HG03558 (cell line): ENCODE measurements around the gene SRP54.
"Not testable (repeated sequence)": the region's sequence is repeated elsewhere in the genome, so short reads cannot be mapped to it uniquely, and the experiment has no call there.

Source experiments
- ATAC-seq: cut with Tn5 transposase; IDR thresholded peaks from one replicate; pipeline ENCODE4 v1.9.1; 2021; ENCODE audit warnings: moderate number of reproducible peaks; ENCODE audit not compliant: unreplicated experiment; ENCODE audit errors: extremely low read depth

Gene SRP54

DNA sequence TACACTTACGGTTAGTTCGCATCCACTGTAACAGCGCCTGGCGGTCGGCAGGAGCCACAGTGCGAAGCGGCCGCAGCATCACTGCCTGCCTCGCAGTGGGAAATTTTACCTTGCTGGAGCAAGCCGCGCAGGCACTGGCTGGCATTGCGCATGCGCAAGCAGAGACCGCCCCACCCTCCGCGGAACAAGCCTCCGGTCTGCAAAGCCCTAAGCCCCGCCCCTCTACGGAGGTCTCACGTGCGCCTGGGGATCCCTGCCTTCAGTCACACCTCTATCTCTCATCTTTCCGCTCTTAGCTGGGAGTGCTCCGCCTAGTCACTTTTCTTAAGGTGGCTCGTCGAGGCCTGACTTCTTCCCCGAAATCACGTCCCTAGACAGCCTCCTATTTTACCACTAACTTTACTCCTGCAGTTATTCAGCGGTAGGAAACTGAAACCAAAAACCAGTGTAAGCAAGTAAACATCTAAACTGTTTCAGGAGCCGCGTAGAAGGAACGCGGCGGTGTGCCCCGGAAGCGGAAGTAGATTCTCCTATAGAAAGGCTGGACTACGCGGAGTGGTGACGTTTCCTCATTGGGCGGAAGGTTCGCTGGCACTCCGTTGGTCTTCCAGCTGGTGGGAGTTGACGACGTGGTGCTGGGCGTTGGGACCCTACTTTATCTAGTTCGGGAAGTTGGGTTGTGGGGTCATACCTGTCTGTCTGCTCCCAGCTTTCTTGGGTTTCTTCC lies at the start of gene SRP54:
Gene SRP54 (plus strand): TSS at position 572 of the 727 bp plus-strand sequence. CDS start 13,718 bp downstream, outside the sequence.
- peak; percentile 60 for ATAC-seq

DNA sequence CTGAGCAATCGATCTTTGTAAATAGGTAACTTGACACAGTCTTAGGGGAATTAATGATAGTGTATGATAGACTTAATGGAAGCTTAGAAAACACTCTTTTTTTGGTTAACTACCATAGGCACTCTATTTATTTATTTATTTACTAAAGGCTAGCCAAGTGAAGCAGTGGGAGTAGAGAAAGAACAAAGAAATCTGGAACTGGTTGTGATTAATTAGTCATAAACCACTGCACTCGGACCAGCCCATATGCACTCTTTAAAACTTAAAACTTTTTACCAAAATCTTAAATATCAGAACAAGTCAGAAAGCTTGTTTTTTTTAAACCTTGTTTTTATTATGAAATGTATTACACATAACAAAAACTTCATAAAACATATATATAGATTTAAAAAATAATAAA lies 49.5 kb upstream of the SRP54 start:
- no peak for ATAC-seq

DNA sequence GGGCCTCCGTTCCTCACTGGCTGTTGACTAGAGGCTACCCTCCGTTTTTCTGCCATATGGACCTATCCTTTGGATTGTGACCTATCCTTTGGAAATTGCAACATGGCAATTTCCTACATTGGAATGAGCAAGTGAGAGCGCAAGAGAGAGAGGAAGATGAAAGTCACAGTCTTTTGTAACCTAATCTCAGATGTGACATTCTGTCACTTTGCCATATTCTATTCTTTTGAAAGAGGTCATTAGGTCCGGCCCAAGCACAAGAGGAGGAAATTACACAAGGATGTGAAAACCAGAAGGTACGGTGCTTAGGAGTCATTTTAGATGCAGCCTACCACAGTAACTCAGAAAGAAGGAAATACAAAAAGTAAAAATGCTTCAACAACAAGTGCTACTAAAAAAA lies 47.3 kb upstream of the SRP54 start:
- ATAC-seq, result no peak

DNA sequence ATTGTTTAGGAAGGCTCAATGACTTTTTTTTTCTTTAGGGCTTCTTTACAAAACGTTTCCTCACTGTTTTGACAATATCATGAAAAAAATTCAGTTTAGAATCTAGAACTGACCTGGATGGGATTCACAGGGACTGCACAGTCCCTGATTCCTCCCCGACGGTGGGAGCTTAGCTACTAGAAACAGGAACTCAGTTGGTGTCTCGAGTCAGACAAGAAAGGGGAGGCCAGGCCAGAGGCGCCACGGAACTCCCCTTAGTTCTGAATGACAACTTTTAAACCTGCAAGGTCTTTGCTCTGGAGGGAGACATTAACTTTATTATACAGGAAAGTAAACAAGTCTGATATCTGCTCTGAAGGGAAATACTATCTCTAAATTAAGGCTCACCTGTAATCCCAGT lies 45.4 kb upstream of the SRP54 start:
- no peak for ATAC-seq

DNA sequence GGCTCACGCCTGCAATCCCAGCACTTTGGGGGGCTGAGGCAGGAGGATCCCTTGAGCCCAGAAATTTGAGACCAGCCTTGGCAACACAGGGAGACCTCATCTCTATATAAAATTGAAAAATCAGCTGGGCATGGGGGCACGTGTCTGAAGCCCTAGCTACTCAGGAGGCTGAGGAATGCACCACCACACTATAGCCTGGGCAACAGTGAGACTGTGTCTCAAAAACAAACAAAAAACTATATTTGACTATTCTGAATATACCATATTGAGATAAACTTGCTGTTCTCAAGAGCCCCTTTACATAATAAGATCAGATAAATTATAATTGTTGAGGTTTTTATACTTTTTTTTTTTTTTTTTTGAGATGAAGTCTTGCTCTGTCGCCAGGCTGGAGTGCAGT lies 44.9 kb upstream of the SRP54 start:
- ATAC-seq, result no peak

DNA sequence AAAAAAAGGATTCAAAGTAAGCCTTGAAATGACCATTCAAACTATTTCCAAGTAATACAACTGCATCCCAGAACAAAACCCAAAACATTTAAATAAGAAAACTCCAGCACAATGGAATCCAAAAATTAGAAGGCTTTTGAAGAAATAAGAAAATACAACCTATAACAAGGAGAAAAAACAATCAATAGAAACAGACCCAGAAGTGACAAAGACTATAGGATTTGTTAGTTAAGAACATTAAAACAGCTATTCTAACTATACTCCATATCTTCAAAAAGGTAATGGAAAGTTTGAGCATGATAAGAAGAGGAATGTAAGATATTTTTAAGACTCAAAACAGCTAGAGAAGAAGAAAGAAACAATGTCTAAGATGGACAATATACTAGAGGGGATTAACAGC lies 39.3 kb upstream of the SRP54 start:
- no peak for ATAC-seq

DNA sequence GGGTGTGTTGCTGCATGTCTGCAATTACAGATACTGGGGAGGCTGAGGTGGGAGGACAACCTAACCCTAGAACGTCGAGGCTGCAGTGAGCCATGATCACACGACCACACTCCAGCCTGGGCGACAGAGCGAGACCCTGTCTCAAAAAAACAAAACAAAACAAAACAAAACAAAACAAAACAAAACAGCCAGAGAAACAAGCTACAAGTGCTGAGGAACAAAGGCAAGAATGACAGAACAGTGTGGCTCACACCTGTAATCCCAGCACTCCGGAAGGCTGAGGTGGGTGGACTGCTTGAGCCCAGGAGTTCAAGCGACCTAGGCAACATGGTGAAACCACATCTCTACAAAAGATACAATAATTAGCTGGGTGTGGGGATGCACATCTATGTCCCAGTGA lies 38.0 kb upstream of the SRP54 start:
- ATAC-seq, result no peak

DNA sequence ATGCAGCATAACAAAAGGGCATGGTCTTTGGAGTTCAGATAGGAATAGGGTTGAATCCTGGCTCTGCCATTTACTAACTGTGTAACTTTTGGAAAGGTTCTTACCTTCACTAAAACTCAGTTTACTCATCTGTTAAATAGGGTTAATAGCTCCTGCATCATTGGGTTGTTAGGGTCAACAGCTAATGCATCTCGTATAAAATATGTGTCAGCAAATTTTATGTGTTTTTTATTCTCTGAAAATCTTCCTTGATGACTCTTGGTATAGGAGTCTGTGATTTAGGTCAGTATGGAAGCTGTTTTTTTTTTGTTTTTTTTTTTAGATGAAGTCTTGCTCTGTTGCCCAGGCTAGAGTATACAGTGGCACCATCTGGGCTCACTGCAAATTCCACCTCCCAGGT lies 36.1 kb upstream of the SRP54 start:
- no peak for ATAC-seq

DNA sequence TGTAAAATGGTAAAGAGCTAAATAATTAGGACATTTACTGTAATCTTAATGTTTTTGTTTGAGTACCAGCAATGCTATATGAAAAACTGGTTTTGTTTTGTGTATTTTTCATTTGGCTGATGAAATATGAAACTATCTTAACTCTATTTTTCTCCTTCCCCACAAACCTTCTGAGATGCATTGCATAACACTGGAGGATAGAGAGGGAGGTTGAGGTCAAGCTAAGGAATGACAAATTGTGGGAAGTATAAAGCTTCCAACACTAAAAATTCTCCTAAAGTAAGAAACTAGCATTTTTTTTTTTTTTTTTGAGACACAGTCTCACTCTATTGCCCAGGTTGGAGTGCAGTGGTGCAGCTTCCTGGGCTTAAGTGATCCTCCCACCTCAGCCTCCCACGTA lies 31.5 kb upstream of the SRP54 start:
- ATAC-seq, result no peak

DNA sequence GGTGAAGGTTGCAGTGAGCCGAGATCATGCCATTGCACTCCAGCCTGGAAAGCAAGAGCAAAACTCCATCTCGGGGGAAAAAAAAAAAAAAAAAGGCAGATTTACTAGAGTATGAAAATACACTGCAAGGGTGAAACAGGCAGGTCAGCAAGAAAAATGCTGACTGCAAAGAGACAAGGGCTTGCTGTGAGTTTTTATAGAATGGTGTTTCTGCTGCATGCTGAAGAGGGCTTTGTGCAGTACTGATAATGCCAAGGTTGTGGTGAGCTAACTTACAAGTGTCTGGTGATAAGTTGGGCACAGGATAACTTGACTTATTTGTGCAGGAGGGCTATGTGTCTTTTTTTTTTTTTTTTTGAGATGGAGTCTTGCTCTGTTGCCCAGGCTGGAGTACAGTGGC lies 25.9 kb upstream of the SRP54 start:
- ATAC-seq, result no peak

DNA sequence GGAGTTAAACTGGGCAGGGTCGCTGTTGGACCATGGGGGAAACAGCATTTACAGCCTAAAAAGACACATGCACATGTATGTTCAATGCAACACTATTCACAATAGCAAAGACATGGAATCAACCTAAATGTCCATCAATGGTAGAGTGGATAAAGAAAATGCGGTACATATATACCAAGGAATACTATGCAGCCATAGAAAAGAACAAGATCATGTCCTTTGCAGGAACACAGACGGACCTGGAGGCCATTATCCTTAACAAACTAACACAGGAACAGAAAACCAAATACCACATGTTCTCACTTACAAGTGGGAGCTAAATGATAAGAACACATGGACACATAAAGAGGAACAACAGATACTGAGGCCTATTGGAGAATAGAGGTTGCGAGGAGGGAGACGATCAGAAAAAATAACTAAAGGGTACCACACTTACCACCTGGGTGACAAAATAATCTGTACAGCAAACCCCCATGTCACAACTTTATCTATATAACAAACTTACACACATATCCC lies 25.0 kb upstream of the SRP54 start:
- ATAC-seq, result no peak

DNA sequence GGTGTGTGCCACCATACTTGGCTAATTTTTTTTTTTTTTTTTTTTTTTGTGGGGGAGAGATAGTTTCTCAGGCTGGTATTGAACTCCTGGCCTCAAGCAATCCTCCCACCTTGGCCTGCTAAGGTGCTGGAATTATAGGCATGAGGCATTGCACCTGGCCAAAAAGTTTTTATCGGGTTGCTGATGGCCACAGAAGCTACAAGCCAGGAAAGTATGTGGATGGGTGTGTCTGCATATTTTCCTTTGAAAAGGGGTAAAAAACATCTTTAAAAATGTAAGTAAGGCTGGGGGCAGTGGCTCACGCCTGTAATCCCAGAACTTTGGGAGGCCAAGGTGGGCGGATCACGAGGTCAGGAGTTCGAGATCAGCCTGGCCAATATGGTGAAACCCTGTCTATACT lies 20.7 kb upstream of the SRP54 start:
- ATAC-seq, result not testable (repeated sequence)

DNA sequence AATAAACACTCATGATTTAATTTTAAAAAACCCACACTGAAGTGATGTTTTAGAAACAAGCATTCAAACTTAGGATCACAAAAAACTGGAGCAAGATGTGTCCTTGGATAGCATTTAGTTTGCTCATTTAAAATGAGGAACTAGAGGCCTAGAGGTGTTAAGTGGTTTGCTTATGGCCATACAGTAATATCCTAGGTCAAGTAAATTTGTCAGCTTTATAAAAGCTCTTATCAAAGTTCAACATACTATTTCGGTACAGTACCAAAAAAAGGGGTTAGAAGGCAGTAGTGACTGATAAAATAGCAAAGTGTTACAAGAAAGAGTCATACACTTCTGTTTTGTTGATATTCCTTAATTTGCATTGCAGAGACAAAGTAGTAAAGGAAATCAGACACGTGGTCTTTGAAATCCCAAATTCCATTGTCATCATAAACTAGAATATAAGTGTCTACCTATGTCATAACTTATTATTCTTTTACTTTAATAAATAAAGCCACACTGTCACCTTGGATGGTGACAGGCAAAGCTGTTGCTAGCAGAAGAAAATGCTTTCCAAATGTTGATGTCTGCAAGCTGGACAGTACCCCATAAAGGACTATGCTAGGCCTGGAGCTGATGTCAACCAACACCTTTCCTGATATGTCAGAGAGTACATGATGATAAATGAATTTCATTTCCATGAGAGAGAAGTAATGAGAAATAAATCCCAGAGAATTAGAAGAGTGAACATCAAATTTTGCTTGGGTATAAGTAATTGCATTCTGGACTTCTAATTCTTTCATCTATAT lies 17.6 kb upstream of the SRP54 start:
- ATAC-seq, result no peak

DNA sequence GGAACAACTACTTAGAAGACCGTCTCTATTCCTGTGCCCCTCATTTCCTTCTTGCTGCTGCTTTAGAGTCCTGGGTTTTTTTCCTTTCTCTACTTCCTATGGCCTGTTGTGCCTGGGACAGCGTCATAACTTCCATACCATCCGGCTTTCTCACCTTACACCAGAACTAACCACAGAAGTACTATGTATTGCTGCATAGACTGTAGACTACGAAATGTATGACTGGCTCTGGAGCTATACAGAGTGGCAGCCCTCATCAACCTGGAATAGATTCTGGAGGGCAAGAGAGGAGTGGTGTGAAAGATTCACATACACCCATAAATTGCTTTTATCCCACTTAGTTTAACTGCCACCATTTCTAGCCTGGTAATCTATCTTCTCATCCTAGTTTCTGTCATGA lies 16.9 kb upstream of the SRP54 start:
- no peak for ATAC-seq

DNA sequence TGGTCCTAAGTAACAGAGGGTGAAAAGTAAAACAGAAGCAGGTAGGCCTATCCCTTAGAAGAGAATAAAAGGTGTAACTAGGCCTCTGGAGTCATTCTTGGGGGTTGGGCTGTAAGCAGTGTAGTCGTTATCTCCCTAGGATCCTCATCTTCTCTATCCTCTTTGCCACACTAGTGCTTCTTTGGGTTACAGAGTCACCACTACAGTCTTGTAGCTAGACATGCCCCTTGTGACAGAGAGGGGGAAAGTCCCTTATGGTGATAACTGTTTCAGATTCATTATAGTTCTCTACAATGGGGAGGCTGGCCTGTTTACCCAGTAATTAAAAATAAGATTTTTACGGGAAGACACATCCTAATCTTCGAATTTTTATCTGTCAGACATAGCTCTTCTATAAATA lies 16.4 kb upstream of the SRP54 start:
- ATAC-seq, result peak; percentile 68

DNA sequence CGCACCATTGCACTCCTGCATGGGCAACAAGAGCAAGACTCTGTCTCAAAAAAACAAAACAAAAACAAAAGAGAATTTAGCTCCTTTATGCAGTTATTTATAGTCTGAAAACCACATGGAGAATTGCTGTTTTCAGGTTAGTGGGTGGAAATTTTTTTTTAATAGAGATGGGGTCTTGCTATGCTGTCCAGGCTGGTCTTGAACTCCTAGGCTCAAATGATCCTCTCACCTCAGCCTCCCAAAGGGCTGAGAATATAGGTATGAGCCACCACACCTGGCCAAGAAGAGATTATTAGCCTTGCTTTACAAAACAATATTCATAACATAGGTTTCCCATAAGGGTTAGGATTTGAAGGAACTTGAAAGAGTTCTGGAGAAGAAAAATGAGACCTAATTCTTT lies 12.1 kb upstream of the SRP54 start:
- no peak for ATAC-seq

DNA sequence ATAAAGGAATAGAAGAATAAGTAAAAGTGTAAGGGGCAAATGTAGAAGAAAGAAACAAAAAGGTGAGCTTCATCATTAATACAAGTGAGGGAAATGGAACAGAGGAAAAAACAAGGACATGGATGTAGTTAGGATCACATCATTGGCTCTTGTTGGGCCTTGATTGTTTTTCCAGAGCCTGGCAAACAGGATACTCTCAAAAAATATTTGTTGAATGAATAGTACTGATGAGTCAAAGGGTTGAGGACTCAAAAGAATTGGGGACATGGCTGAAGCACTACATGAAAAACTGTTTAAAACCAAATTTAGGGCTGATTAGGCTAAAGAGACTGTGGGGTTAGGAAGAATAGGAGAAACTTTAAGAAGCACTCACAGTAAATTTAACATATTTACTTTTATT lies 11.4 kb upstream of the SRP54 start:
- ATAC-seq, result no peak

DNA sequence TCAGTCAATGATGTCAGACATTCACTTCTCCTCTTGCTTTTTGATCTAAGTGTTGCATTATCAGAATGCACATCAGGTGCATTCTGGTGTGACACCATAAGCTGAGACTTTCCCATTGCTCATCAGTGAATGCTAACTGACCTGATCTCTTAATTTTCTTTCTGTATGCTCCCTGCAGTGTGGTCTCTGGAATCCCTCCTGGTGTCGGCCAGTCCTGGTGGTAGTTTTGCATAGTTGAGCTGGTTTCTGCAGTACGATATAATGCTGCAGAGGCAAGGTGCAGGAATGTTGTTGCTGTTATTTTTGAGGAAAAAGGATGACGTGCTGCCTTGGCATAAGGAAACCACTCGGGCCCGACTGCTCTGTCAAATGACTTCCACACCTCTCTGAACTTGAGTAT lies 11.0 kb upstream of the SRP54 start:
- ATAC-seq, result no peak

DNA sequence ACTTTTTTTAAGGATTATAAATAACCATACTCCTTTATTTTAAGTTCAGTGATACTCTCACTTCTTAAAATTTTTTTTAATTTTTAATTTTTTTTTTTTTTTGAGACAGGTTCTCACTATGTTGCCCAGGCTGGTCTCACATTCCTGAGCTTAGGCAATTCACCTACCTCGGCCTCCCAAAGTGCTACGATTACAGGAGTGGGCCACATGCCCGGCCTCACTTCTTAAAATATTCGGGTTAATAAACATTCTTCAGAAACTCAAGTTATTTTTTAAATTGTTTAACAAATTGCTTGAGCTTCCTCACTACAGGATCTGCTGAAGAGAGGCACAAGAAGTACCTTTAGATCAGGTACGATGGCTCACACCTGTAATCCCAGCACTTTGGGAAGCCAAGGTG lies 4.3 kb upstream of the SRP54 start:
- ATAC-seq, result no peak

DNA sequence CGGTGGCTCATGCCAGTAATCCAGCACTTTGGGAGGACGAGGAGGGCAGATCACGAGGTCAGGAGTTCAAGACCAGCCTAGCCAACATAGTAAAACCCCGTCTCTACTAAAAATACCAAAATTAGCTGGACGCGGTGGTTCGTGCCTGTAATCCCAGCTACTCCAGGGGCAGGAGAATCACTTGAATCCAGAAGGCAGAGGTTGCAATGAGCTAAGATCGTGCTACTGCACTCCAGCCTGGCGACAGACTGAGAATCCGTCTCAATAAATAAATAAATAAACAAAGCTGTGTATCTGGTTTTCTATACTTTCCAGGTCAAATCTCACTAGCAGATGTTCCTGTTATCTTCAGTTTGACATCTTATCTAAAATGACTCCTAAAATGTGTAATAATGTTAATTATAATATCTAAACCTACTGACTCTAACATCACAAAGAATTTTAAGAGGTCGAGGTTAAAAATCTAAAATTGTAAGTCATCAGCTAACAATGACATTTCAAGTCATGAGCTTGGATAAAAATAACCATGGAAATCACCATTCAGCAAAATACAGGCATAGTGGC lies 2.4 kb upstream of the SRP54 start:
- no peak for ATAC-seq

DNA sequence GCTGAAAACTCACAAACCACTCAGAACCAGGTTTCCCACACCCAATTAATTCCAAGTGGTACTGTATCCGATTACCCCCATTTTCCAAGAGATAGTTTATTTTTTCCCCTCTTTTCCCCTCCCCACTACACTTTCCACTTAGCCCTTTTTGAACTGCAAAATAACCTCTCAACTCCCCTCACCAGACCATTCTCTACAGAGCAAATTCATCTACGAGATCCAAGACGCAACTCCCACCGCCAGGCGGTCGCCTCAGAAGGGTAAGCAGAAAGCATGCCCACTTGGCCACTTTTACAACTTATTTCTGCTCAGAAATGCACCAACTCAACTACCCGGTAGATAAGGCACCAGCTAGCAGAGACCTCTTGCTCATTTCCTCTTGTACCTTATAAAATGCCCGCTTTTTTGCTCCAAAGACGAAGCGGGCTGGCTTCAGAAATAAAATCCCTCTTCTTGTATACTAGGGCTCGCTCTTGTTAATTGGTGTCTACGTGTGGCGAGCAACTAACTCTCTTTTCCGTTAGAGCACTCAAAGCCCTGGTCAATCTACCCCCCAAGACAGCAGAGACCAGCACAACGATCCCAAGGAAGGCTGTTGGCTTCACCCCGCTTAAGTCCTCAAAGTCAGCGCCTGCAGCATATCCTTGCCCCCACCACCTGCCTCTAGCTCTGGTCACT lies 910 bp upstream of the SRP54 start:
- no peak for ATAC-seq
